Measurements from ENCODE around the gene THSD7A.

THSD7A gene, protein sequence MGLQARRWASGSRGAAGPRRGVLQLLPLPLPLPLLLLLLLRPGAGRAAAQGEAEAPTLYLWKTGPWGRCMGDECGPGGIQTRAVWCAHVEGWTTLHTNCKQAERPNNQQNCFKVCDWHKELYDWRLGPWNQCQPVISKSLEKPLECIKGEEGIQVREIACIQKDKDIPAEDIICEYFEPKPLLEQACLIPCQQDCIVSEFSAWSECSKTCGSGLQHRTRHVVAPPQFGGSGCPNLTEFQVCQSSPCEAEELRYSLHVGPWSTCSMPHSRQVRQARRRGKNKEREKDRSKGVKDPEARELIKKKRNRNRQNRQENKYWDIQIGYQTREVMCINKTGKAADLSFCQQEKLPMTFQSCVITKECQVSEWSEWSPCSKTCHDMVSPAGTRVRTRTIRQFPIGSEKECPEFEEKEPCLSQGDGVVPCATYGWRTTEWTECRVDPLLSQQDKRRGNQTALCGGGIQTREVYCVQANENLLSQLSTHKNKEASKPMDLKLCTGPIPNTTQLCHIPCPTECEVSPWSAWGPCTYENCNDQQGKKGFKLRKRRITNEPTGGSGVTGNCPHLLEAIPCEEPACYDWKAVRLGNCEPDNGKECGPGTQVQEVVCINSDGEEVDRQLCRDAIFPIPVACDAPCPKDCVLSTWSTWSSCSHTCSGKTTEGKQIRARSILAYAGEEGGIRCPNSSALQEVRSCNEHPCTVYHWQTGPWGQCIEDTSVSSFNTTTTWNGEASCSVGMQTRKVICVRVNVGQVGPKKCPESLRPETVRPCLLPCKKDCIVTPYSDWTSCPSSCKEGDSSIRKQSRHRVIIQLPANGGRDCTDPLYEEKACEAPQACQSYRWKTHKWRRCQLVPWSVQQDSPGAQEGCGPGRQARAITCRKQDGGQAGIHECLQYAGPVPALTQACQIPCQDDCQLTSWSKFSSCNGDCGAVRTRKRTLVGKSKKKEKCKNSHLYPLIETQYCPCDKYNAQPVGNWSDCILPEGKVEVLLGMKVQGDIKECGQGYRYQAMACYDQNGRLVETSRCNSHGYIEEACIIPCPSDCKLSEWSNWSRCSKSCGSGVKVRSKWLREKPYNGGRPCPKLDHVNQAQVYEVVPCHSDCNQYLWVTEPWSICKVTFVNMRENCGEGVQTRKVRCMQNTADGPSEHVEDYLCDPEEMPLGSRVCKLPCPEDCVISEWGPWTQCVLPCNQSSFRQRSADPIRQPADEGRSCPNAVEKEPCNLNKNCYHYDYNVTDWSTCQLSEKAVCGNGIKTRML (N-terminal part only)

DNA sequence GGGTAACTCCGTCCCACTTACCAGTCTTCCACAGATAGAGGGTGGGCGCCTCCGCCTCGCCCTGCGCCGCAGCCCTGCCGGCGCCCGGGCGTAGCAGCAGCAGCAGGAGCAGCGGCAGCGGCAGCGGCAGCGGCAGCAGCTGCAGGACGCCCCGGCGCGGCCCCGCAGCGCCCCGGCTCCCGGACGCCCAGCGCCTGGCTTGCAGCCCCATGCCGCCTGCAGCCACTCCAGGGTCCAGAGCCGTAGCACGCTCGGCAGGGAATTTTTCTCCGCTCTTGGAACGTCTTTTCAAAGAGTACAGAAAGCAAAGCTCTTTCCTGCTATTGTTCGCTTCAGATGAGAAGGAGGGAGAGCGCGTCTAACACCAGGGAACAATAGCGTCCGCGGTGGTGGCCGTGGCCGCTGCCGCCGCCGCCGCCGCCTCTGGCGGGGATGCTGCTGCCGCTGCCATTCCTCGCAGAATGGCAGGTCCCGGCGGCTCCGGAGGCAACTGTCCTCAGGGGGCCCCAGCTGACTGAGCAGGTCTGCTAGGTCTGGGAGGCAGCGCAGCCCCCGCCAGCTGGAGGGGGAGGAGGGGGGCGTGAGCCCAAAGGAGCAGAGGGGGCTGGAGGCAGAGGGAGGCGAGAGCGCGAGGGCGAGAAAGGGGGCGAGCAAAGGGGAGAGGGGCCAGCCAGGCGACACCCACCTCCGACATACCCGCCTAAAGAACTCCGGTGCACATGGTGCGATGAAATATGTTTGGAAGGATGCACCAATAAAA, at the start of gene THSD7A:
Gene THSD7A (minus strand): TSS at position 463 of the 760 bp plus-strand sequence. CDS start 252 bp downstream, at position 211.
- H3K27ac ChIP-seq, result no peak within 1 kb of the TSS
- ChIA-PET POLR2A (ENCODE audit: low non-redundant PET) (no interaction called here), CTCF (interaction anchor here (0.6 kb wide), 2 partner anchors 490 to 760 kb away, joined by 3 to 4 read pairs; no protein-coding TSS in a partner anchor)
- DNase-seq (ENCODE audit: low spot score), result peak; percentile 3
- TF ChIP-seq, protein P1, sequence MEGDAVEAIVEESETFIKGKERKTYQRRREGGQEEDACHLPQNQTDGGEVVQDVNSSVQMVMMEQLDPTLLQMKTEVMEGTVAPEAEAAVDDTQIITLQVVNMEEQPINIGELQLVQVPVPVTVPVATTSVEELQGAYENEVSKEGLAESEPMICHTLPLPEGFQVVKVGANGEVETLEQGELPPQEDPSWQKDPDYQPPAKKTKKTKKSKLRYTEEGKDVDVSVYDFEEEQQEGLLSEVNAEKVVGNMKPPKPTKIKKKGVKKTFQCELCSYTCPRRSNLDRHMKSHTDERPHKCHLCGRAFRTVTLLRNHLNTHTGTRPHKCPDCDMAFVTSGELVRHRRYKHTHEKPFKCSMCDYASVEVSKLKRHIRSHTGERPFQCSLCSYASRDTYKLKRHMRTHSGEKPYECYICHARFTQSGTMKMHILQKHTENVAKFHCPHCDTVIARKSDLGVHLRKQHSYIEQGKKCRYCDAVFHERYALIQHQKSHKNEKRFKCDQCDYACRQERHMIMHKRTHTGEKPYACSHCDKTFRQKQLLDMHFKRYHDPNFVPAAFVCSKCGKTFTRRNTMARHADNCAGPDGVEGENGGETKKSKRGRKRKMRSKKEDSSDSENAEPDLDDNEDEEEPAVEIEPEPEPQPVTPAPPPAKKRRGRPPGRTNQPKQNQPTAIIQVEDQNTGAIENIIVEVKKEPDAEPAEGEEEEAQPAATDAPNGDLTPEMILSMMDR (conservative IDR thresholded peaks at IDR 0.05; ENCODE audit: low read depth), result no peak

DNA sequence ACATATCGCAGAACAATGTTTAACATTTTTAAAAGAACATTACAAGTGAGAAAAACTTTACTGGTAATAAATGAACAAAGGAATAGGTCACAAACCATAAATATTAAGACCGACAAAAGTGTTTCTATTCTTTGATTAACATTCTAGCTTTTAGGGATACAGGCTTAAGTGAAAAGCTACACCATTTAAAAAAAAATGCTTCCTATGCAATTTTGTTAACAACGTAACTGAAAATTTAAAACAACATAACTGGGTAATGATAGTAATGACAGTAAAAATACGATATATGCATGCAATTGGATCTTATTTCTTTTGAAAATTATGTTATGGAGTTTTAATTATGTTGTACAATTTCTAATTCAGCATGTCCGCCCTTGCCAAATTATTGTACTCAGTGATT, 49.7 kb upstream of the THSD7A start:
- no peak for DNase-seq (ENCODE audit: low spot score)
- no peak overlapping the region for H3K27ac ChIP-seq
- ChIA-PET CTCF (no interaction called here), POLR2A (ENCODE audit: low non-redundant PET) (no interaction called here)
- TF ChIP-seq, protein P1 (conservative IDR thresholded peaks at IDR 0.05; ENCODE audit: low read depth), result no peak

DNA sequence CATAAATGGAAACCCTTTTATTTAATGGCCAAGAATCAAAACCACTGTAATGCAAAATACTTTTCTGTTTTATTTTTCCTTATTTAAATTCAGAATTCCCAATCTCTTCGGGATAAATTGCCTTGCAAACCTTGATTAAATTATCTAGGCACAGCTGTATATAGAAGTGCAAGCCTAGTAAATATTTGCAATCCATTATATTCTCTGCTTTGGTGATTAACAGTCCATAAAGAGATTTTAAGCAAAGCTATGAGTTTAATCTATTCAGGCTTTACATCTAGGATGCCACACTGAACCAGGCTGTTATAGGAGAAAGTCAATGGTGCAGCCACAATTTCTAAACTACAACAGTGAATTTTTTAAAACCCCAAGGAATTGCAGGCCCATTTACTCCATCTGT, 43.6 kb upstream of the THSD7A start:
- H3K27ac ChIP-seq, result no peak overlapping the region
- CTCF ChIA-PET, result no interaction called here
- no peak for DNase-seq (ENCODE audit: low spot score)
- POLR2A ChIA-PET (ENCODE audit: low non-redundant PET), result no interaction called here
- TF ChIP-seq, protein P1 (conservative IDR thresholded peaks at IDR 0.05; ENCODE audit: low read depth), result no peak

DNA sequence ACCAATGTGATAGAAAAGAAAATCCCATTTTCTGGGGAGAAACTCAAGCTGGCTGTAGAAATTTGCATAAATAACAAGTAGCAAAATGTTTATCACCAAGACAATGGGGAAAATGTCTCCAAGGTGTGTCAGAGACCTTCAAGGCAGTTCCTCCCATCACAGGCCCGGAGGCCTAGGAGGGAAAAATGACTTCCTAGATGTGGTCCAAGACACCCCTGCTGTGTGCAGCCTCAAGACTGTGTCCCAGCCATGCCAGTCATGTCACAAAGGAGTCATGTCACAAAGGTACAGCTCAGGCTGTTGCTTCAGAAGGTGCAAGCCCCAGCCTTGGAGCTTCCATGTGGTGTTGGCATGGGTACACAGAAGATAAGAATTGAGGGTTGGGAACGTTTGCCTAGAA, 33.7 kb upstream of the THSD7A start:
- ChIA-PET CTCF (no interaction called here), POLR2A (ENCODE audit: low non-redundant PET) (no interaction called here)
- DNase-seq (ENCODE audit: low spot score), result no peak
- TF ChIP-seq, protein P1 (conservative IDR thresholded peaks at IDR 0.05; ENCODE audit: low read depth), result no peak
- H3K27ac ChIP-seq, result no peak overlapping the region

DNA sequence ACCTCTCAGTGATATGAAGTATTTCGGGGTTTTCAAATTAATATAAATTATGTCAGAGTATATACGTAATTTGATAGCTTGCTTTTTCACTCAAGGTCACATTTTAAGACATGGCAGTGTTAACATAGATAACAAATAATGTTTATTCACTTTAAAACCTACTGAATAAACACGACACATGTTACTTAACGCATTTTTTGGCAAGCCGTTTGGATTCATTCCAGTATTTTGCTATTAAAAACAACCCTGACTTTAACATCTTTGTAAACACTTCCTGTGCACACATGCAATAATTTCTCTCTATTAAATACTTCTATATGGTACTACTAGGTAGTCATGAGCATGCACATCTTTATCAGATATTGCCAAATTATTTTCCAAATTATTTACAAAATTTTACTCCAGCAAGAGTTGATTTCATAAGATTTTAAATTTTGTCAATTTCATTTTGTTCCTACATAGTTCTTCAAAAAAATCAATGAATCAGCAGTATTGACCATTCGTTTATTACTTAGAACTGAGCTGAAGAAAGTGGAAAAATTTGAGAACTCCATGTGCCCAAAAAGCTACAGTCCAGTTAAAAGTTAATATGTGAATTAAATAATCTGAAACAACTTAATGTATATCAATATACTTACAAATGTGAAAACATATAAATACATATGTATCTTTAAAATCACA, 26.8 kb upstream of the THSD7A start:
- TF ChIP-seq, protein P1 (conservative IDR thresholded peaks at IDR 0.05; ENCODE audit: low read depth), result no peak
- DNase-seq (ENCODE audit: low spot score), result no peak
- ChIA-PET POLR2A (ENCODE audit: low non-redundant PET) (no interaction called here), CTCF (no interaction called here)
- no peak overlapping the region for H3K27ac ChIP-seq
